Liver (tissue), 9 donors: Measurements from ENCODE around the gene MRGPRX2. TPM values are rescaled to one million over a fixed set of nuclear protein-coding genes. Genes with fewer than 3 reads are reported as not detected.

ENCODE experiments used
- DNase-seq: peaks from one replicate; pipeline ENCODE4 v3.0.0-alpha.2; 2017; ENCODE audit warnings: low spot score
- H3K27ac ChIP-seq, 2 donors: one replicate each; pipeline ENCODE4 v1.7.0; 2013; ENCODE audit warnings: inconsistent platforms in 2 of 2, low read length in 2 of 2, control low read depth in 1 of 2, low read depth in 1 of 2, mild to moderate bottlenecking in 1 of 2
- H3K27me3 ChIP-seq, 4 donors: one replicate each; pipeline versions ENCODE4 v1.6.1 to v1.7.0; 2013; ENCODE audit warnings: low read length in 3 of 4, inconsistent platforms in 1 of 4, mild to moderate bottlenecking in 1 of 4, moderate library complexity in 1 of 4; ENCODE audit not compliant: control insufficient read depth in 4 of 4, insufficient read depth in 4 of 4
- H3K36me3 ChIP-seq, 4 donors: one replicate each; pipeline versions ENCODE4 v1.6.1 to v1.7.0; 2013; ENCODE audit warnings: low read length in 3 of 4, mild to moderate bottlenecking in 3 of 4, low read depth in 1 of 4, moderate library complexity in 1 of 4; ENCODE audit not compliant: control insufficient read depth in 4 of 4, insufficient read depth in 3 of 4
- H3K4me1 ChIP-seq, 4 donors: one replicate each; pipeline versions ENCODE4 v1.6.1 to v1.7.0; 2013; ENCODE audit warnings: low read length in 3 of 4, mild to moderate bottlenecking in 3 of 4, moderate library complexity in 1 of 4; ENCODE audit not compliant: control insufficient read depth in 4 of 4, insufficient read depth in 4 of 4
- H3K4me3 ChIP-seq, 3 donors: one replicate each; pipeline versions ENCODE4 v1.6.1 to v1.7.0; 2013; ENCODE audit warnings: low read length in 3 of 3, control low read depth in 1 of 3, low read depth in 1 of 3, mild to moderate bottlenecking in 1 of 3
- H3K9ac ChIP-seq, 2 donors: one replicate each; pipeline ENCODE4 v1.7.0; 2013; ENCODE audit warnings: low read length in 2 of 2, mild to moderate bottlenecking in 2 of 2, moderate library complexity in 2 of 2, control low read depth in 1 of 2, low read depth in 1 of 2
- H3K9me3 ChIP-seq, 4 donors: one replicate each; pipeline versions ENCODE4 v1.6.1 to v1.7.0; 2013; ENCODE audit warnings: low read length in 3 of 4; ENCODE audit not compliant: control insufficient read depth in 4 of 4
- ATF3 ChIP-seq: IDR thresholded peaks from 2 replicates; pipeline ENCODE4 v1.6.1; 2016; ENCODE audit warnings: antibody characterized with exemption
- FOXA1 ChIP-seq: IDR thresholded peaks from 2 replicates; pipeline ENCODE4 v1.6.1; 2016; ENCODE audit warnings: antibody characterized with exemption
- FOXA2 ChIP-seq: IDR thresholded peaks from 2 replicates; pipeline ENCODE4 v1.6.1; 2016; ENCODE audit warnings: antibody characterized with exemption
- GABPA ChIP-seq, 2 donors: IDR thresholded peaks in 1 of 2; conservative IDR thresholded peaks in 1 of 2; 2 replicates each; pipeline ENCODE4 v1.6.1; 2016; ENCODE audit warnings: antibody characterized with exemption in 2 of 2, mild to moderate bottlenecking in 1 of 2, moderate library complexity in 1 of 2
- HNF4A ChIP-seq, 2 donors: conservative IDR thresholded peaks; 2 replicates each; pipeline ENCODE4 v1.6.1; 2016; ENCODE audit warnings: antibody characterized with exemption in 2 of 2, mild to moderate bottlenecking in 2 of 2
- HNF4G ChIP-seq: IDR thresholded peaks from 2 replicates; pipeline ENCODE4 v1.6.1; 2016; ENCODE audit warnings: antibody characterized with exemption
- JUND ChIP-seq, 2 donors: IDR thresholded peaks; 2 replicates each; pipeline ENCODE4 v1.6.1; 2016; ENCODE audit warnings: antibody characterized with exemption in 2 of 2
- NR2F2 ChIP-seq: IDR thresholded peaks from 2 replicates; pipeline ENCODE4 v1.6.1; 2016; ENCODE audit warnings: antibody characterized with exemption
- RAD21 ChIP-seq, 2 donors: IDR thresholded peaks; 2 replicates each; pipeline ENCODE4 v1.6.1; 2016; ENCODE audit warnings: antibody characterized with exemption in 2 of 2, mild to moderate bottlenecking in 2 of 2
- REST ChIP-seq: IDR thresholded peaks from 2 replicates; pipeline ENCODE4 v1.6.1; 2016; ENCODE audit warnings: antibody characterized with exemption, mild to moderate bottlenecking
- RXRA ChIP-seq, 2 donors: IDR thresholded peaks; 2 replicates each; pipeline ENCODE4 v1.6.1; 2017 to 2018; ENCODE audit warnings: antibody characterized with exemption in 2 of 2, mild to moderate bottlenecking in 1 of 2
- SP1 ChIP-seq: IDR thresholded peaks from 2 replicates; pipeline ENCODE4 v1.6.1; 2018; ENCODE audit warnings: antibody characterized with exemption, mild to moderate bottlenecking
- TAF1 ChIP-seq: conservative IDR thresholded peaks from 2 replicates; pipeline ENCODE4 v1.6.1; 2016; ENCODE audit warnings: antibody characterized with exemption, mild to moderate bottlenecking
- YY1 ChIP-seq: IDR thresholded peaks from 2 replicates; pipeline ENCODE4 v1.6.1; 2016; ENCODE audit warnings: antibody characterized with exemption, mild to moderate bottlenecking
- ZBTB33 ChIP-seq: IDR thresholded peaks from 2 replicates; pipeline ENCODE4 v1.6.1; 2016; ENCODE audit warnings: antibody characterized with exemption
- WGBS: extraction: QIAGEN DNeasy Blood & Tissue Kit; methylation state at CpG from one replicate; pipeline ENCODE4 v1.1.7; 2013; 5-methylcytosine and 5-hydroxymethylcytosine counted together
- polyA plus RNA-seq, 2 donors: library from polyadenylated mRNA; stranded (reverse) in 1 of 2; unstranded in 1 of 2; fragments of 200-250 nt in 1 of 2; fragments of >200 nt in 1 of 2; fragmentation: Nextera tagmentation in 1 of 2; extraction: Ambion mirVana in 1 of 2; gene quantifications; one replicate each; pipeline versions ENCODE4 v1.2.1 to v1.2.3, GENCODE V29; 2013 to 2015
- total RNA-seq, 2 donors: library from RNA; depleted of rRNA; stranded (reverse); fragments of >200 nt; gene quantifications; one replicate each; pipeline ENCODE4 v1.2.3, GENCODE V29; 2014
- TF ChIP-seq, protein P1 (sequence below): fragments of 150-350 bp; IDR thresholded peaks from 2 replicates; pipeline ENCODE4 v1.5.1; 2017; ENCODE audit warnings: improper control_type of control experiment, low read depth, low read length; ENCODE audit not compliant: missing input control
- TF ChIP-seq, protein P2 (sequence below): IDR thresholded peaks from 2 replicates; pipeline ENCODE4 v1.6.1; 2016; ENCODE audit warnings: antibody characterized with exemption
- donor health status: healthy.
- donor health status: healthy.
- donor health status: healthy.
- donor health status: healthy.
- donor health status: healthy.

MRGPRX2 gene
- total and polyA plus RNA-seq, 4 donors, result not detected

DNA sequence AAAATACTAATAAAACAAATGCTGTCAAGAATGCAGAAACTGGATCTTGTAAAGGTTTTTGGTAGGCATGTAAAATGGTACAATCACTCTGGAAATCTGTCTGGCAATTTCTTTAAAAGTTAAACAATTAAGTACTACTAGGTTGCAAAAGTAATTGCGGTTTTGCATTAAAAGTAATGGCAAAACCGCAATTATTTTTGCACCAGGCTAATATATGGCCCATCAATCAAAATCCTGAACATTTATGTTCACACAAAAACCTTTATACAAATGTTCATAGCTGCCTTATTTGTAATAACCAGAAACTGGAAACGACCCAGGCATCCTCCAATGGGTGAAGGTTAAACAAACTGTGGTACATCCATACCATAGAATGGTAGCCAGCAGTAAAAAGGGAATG, 31.8 kb upstream of the MRGPRX2 start:
- no peak overlapping the region for H3K27ac ChIP-seq
- H3K9ac ChIP-seq, result no peak overlapping the region
- H3K27me3 ChIP-seq, result no peaks in the 10 kb centered on the region
- no peak overlapping the region for H3K4me3 ChIP-seq
- H3K36me3 ChIP-seq, result no peaks in the 10 kb centered on the region
- no peak for DNase-seq
- 65% methylated on average over 3 of the region's 3 CpGs for WGBS
- H3K9me3 ChIP-seq, result no peaks in the 10 kb centered on the region
- TF ChIP-seq FOXA1 (no peak), JUND (IDR thresholded peaks at IDR 0.05) (no peak), RAD21 (IDR thresholded peaks at IDR 0.05) (no peak), ZBTB33 (no peak), SP1 (no peak), GABPA (IDR thresholded peaks at IDR 0.05 in 1 of 2, conservative IDR thresholded peaks at IDR 0.05 in 1 of 2) (no peak), NR2F2 (no peak), ATF3 (no peak), REST (no peak), RXRA (IDR thresholded peaks at IDR 0.05) (no peak), HNF4G (no peak)
- TF ChIP-seq, protein P1, sequence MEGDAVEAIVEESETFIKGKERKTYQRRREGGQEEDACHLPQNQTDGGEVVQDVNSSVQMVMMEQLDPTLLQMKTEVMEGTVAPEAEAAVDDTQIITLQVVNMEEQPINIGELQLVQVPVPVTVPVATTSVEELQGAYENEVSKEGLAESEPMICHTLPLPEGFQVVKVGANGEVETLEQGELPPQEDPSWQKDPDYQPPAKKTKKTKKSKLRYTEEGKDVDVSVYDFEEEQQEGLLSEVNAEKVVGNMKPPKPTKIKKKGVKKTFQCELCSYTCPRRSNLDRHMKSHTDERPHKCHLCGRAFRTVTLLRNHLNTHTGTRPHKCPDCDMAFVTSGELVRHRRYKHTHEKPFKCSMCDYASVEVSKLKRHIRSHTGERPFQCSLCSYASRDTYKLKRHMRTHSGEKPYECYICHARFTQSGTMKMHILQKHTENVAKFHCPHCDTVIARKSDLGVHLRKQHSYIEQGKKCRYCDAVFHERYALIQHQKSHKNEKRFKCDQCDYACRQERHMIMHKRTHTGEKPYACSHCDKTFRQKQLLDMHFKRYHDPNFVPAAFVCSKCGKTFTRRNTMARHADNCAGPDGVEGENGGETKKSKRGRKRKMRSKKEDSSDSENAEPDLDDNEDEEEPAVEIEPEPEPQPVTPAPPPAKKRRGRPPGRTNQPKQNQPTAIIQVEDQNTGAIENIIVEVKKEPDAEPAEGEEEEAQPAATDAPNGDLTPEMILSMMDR, result no peak
- TF ChIP-seq, protein P2, sequence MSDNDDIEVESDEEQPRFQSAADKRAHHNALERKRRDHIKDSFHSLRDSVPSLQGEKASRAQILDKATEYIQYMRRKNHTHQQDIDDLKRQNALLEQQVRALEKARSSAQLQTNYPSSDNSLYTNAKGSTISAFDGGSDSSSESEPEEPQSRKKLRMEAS, result no peak
- no peaks in the 10 kb centered on the region for H3K4me1 ChIP-seq

DNA sequence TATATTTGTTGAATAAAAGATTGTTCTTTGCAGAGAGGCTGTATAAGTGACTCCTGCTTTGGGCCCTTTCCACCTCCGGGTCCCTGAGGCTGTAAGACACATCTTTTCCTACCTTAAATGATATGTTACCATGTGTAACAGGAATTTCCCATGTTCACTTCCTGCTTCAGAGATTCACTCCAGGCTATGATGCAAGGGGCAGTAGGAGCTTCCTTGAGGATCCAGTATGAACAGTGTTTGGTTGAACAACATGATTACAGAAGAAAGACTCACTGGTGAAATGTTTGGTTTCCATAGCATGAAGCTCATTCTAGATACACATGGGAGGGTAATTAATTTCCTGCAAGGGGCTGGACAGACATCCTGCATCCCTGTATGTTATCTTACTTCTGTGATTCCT, 30.8 kb upstream of the MRGPRX2 start:
- Histone ChIP-seq H3K27ac (no peak overlapping the region), H3K27me3 (no peaks in the 10 kb centered on the region), H3K36me3 (no peaks in the 10 kb centered on the region), H3K9ac (no peak overlapping the region), H3K4me3 (no peak overlapping the region), H3K4me1 (no peaks in the 10 kb centered on the region), H3K9me3 (no peaks in the 10 kb centered on the region)
- no peak for DNase-seq
- WGBS, result 82% methylated on average over 1 of the region's 1 CpG
- TF ChIP-seq HNF4G (no peak), NR2F2 (no peak), FOXA1 (no peak), RXRA (IDR thresholded peaks at IDR 0.05) (no peak), TAF1 (no peak), REST (no peak), HNF4A (conservative IDR thresholded peaks at IDR 0.05) (no peak), RAD21 (IDR thresholded peaks at IDR 0.05) (no peak), YY1 (no peak), ATF3 (no peak), FOXA2 (no peak)
- TF ChIP-seq, protein P1, result no peak
- TF ChIP-seq, protein P2, result no peak
